ENCODE measurements around the gene SHANK2. TPM values are rescaled to one million over a fixed set of nuclear protein-coding genes. Genes with fewer than 3 reads are reported as not detected.

SHANK2 gene
- total RNA-seq, 2 donors from 2014 or later, result 43.5 to 46.4 TPM

DNA sequence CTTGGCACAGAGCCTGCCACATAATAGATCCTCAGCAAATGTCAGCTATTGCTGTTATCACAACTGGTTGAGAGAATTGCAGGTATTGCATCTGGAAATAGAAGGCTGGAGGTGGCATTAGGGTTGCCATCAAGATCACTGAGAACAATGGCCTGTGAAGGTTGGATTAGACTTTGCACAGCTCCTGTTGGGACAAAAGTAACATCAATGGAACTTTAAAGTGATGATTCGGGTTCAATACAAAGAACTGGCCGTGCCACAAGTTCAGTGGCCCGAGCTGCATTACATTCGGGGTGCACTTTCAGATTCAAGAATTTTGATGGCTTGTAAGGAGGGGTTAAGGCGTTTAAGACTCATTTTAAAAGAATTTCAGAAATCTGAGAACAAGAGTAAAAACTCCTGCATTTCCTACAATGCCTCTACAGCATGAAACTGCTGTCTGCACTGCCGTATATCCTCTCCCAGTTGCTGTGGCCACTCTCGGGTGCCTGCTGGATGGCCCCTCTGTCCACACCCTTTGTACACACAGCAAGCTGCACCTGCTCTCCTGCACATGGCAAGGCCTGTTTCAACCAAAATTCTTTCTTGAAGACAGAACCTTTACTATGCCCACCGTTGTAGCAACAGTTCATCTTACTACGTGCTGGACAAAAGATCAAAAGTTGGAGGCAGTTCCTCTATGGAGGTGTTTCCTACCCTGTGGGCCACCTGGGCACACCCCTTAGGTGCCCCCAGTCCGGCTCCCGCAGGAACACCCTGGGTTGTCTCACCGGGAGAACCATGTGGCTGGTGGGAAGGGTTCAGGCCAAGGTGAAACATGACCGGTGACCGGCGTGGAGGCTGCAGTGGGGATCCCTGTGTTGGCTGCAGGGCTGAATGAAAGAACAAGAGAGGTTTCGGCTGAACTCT, 17.5 kb upstream of the SHANK2 start:
- no peak for DNase-seq (ENCODE audit: low spot score)
- no peak overlapping the region for H3K4me3 ChIP-seq
- H3K27me3 ChIP-seq (replicated peaks; ENCODE audit: insufficient read depth), result no peaks in the 10 kb centered on the region
- TF ChIP-seq CTCF (IDR thresholded peaks at IDR 0.05) (no peak), POLR2A (IDR thresholded peaks at IDR 0.05) (no peak), POLR2AphosphoS5 (IDR thresholded peaks at IDR 0.05) (no peak)
- no peaks in the 10 kb centered on the region for H3K9me3 ChIP-seq
- no peaks in the 10 kb centered on the region for H3K4me1 ChIP-seq (replicated peaks)
- WGBS, result 80% methylated on average over 16 of the region's 16 CpGs
- intact Hi-C loops (cut with DNase I), result no loop called here
- no peaks in the 10 kb centered on the region for H3K36me3 ChIP-seq
- H3K27ac ChIP-seq, result no peak overlapping the region

- TF ChIP-seq CTCF (IDR thresholded peaks at IDR 0.05), result no peak
- TF ChIP-seq POLR2AphosphoS5 (IDR thresholded peaks at IDR 0.05), result no peak
- TF ChIP-seq POLR2A (IDR thresholded peaks at IDR 0.05), result no peak
- no peaks in the 10 kb centered on the region for H3K27me3 ChIP-seq (replicated peaks; ENCODE audit: insufficient read depth)
- DNase-seq (ENCODE audit: low spot score), result no peak
- H3K27ac ChIP-seq, result no peak overlapping the region
- H3K4me1 ChIP-seq (replicated peaks), result no peaks in the 10 kb centered on the region
- intact Hi-C loops (cut with DNase I), result no loop called here
- no peaks in the 10 kb centered on the region for H3K9me3 ChIP-seq
- no peaks in the 10 kb centered on the region for H3K36me3 ChIP-seq
- WGBS, result 69% methylated on average over 11 of the region's 11 CpGs
- H3K4me3 ChIP-seq, result no peak overlapping the region
Observed at GRCh38 chr11:71268706-71269321, 16.4 kb upstream of the SHANK2 start.

DNA sequence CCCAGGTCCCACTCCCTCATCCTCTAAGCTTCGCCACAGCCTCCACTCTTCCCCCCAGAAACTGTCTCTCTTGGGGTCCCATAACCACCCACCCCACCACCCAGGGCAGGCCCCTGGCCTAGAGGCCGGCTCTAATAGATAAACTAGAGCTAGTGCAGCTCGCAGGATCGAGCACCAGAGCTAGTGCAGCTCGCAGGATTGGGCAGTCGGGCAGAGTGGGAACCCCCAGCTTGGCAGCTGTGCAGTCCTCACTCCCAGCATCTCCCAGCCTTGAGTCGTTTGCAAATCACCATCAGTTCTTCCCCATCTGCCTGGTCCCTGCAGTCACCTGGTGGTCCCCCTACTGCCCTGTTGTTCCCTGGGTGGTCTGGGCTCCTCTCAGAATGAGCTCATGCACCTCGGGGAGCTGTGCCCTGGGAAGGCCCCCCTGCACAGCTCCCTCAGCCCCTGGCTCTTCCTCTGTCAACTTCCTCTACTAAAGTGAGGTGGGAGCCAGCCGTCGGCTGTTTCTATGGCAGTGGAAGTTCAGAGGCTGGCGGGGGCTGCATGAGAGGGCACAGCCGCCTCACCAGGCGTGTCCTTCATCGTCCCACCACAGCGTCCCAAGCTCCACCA, 15.5 kb upstream of the SHANK2 start:
- TF ChIP-seq POLR2A (IDR thresholded peaks at IDR 0.05) (no peak), CTCF (IDR thresholded peaks at IDR 0.05) (no peak), POLR2AphosphoS5 (IDR thresholded peaks at IDR 0.05) (no peak)
- H3K4me3 ChIP-seq, result no peak overlapping the region
- DNase-seq (ENCODE audit: low spot score), result no peak
- no peak overlapping the region for H3K27ac ChIP-seq
- intact Hi-C loops (cut with DNase I), result no loop called here
- H3K36me3 ChIP-seq, result no peaks in the 10 kb centered on the region
- H3K9me3 ChIP-seq, result no peaks in the 10 kb centered on the region
- H3K27me3 ChIP-seq (replicated peaks; ENCODE audit: insufficient read depth), result no peaks in the 10 kb centered on the region
- no peaks in the 10 kb centered on the region for H3K4me1 ChIP-seq (replicated peaks)
- 67% methylated on average over 15 of the region's 15 CpGs for WGBS

DNA sequence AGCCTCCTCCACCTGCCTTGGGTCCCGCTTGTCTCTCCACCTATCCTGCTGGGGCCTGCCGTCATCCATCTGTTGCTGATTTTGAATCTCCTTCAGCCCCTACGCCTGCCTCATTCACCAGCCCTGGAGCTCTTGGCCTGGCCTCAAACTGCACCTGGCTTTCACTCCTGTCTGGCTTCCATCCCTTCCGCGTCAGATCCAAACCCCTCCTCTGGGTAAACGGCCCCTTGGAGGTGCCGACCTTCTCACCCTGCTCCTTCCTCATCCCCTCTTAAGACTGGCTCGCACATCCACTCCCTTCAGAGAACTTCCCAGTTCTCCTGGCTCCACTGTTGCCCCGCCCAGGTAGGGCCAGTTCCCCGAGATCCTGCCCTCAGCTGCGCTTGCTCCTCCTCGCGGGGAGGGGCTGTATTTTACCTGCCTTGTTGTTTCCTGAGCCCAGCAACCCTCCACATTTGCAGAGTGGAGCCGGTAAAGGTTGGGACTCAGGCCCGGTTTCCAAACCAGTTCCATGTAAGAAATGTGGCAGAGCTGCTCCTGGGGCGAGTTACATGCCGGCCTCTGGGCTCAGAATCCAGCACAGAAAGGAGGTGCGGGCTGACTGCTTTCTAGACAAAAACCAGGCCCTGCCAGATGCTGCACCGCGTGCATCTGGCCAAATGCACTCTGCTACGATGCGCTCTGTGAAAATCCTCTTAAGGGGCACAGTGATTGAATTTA, 13.9 kb upstream of the SHANK2 start:
- Histone ChIP-seq H3K4me1 (replicated peaks) (no peaks in the 10 kb centered on the region), H3K27ac (peak overlapping the region; percentile 38 to 65), H3K27me3 (replicated peaks; ENCODE audit: insufficient read depth) (no peaks in the 10 kb centered on the region), H3K4me3 (no peak overlapping the region), H3K9me3 (no peaks in the 10 kb centered on the region), H3K36me3 (no peaks in the 10 kb centered on the region)
- 33% methylated on average over 22 of the region's 22 CpGs for WGBS
- peak; percentile 37 for TF ChIP-seq POLR2A (IDR thresholded peaks at IDR 0.05)
- peak; percentile 76 for TF ChIP-seq POLR2AphosphoS5 (IDR thresholded peaks at IDR 0.05)
- TF ChIP-seq CTCF (IDR thresholded peaks at IDR 0.05), result peak in 1 of 4 experiments; percentile 47
- intact Hi-C loops (cut with DNase I), result no loop called here
- DNase-seq (ENCODE audit: low spot score), result peak; percentile 78

Measured in prostate gland (tissue), 2 donors.